HepG2 (cell line): Measurements from ENCODE around the gene ZNF77. TPM values are rescaled to one million over a fixed set of nuclear protein-coding genes. Genes with fewer than 3 reads are reported as not detected.

Experiments used
- ATAC-seq: fragments of 200-7000 bp; cut with Tn5 transposase; 3 replicates; pipeline ENCODE4 v1.9.1; 2020; ENCODE audit warnings: mild to moderate bottlenecking, moderate library complexity
- BruUV-seq: library from RNA; stranded (reverse); fragments of 400-500 nt; replicated peaks from 2 replicates; lab custom pipeline; 2021; lab: Mats Ljungman, UMichigan
- CTCF ChIA-PET: fragments of 300-600 bp; formaldehyde crosslinking; extraction: SDS; loops from one replicate; lab custom pipeline; 2021; ENCODE audit warnings: low total read pairs, inconsistent platforms, low intra/inter-chr PET ratio; lab: Yijun Ruan, JAX
- POLR2A ChIA-PET: fragments of 350-600 bp; sonication (Branson Sonifier 250); formaldehyde crosslinking; loops from one replicate; lab custom pipeline; 2020; ENCODE audit warnings: antibody characterized with exemption, inconsistent platforms; lab: Yijun Ruan, JAX
- DNase-seq: peaks from one replicate; pipeline ENCODE4 v3.0.0-alpha.2; 2015; ENCODE audit warnings: low spot score
- FAIRE-seq: peaks from 3 replicates; lab custom pipeline; 2011; peaks lifted over from hg19 to GRCh38; lab: Jason Lieb, UNC
- H2AFZ ChIP-seq: one replicate; pipeline ENCODE4 v1.6.1; 2011; ENCODE audit warnings: low read length, inconsistent platforms
- H3K27ac ChIP-seq: fragments of 300-600 bp; 3 replicates; pipeline ENCODE4 v1.8.0; 2011; ENCODE audit warnings: mixed run types, mild to moderate bottlenecking, mixed read lengths, low read length, inconsistent platforms; ENCODE audit not compliant: insufficient read depth; ENCODE audit errors: extremely low read length
- H3K27me3 ChIP-seq, 2 experiments: fragments of 200-600 bp in 1 of 2; 2 replicates in 1 of 2; 3 replicates in 1 of 2; pipeline versions ENCODE4 v1.6.0 to v1.8.0; 2011; ENCODE audit warnings: low read length in 2 of 2, mild to moderate bottlenecking in 2 of 2, moderate library complexity in 2 of 2, inconsistent platforms in 1 of 2; ENCODE audit not compliant: insufficient read depth in 2 of 2, control insufficient read depth in 1 of 2
- H3K36me3 ChIP-seq, 2 experiments: fragments of 200-600 bp in 1 of 2; replicated peaks in 1 of 2; 2 replicates in 1 of 2; 3 replicates in 1 of 2; pipeline versions ENCODE4 v1.5.1 to v1.8.0; 2011; ENCODE audit warnings: low read length in 2 of 2, inconsistent platforms in 1 of 2; ENCODE audit not compliant: insufficient read depth in 2 of 2, control insufficient read depth in 1 of 2
- H3K4me1 ChIP-seq: 2 replicates; pipeline ENCODE4 v1.5.1; 2012; ENCODE audit warnings: low read length, inconsistent platforms; ENCODE audit not compliant: insufficient read depth
- H3K4me2 ChIP-seq: 2 replicates; pipeline ENCODE4 v1.6.0; 2011; ENCODE audit warnings: low read depth, low read length, inconsistent platforms
- H3K4me3 ChIP-seq, 3 experiments: fragments of 200-600 bp in 1 of 3; sonication (generic), shearing (Covaris generic) in 1 of 3; replicated peaks in 1 of 3; 2 replicates each; pipeline ENCODE4 v1.5.1; 2011 to 2016; ENCODE audit warnings: low read length in 3 of 3, inconsistent platforms in 2 of 3, low read depth in 2 of 3, mild to moderate bottlenecking in 2 of 3, control low read depth in 1 of 3, mixed read lengths in 1 of 3; ENCODE audit not compliant: insufficient read depth in 1 of 3
- H3K79me2 ChIP-seq: one replicate; pipeline ENCODE4 v1.6.1; 2011; ENCODE audit warnings: low read length, inconsistent platforms; ENCODE audit not compliant: insufficient read depth
- H3K9ac ChIP-seq: 2 replicates; pipeline ENCODE4 v1.6.0; 2011; ENCODE audit warnings: mild to moderate bottlenecking, low read depth, low read length, inconsistent platforms; ENCODE audit not compliant: insufficient read depth
- H3K9me3 ChIP-seq: 2 replicates; pipeline ENCODE4 v1.5.1; 2012; ENCODE audit warnings: mild to moderate bottlenecking, low read length
- H4K20me1 ChIP-seq: 2 replicates; pipeline ENCODE4 v1.6.0; 2011; ENCODE audit warnings: inconsistent platforms, mild to moderate bottlenecking, low read length, moderate library complexity; ENCODE audit not compliant: insufficient read depth
- ASH2L ChIP-seq: fragments of 300-600, 200-600 bp; sonication (generic); IDR thresholded peaks from 2 replicates; pipeline ENCODE4 v1.7.0; 2017; ENCODE audit warnings: low read depth, mild to moderate bottlenecking, moderate library complexity, mixed read lengths, low read length; ENCODE audit not compliant: insufficient read length
- HDAC1 ChIP-seq: sonication (generic); formaldehyde crosslinking; IDR thresholded peaks from 2 replicates; pipeline ENCODE4 v1.5.1; 2020; ENCODE audit warnings: mild to moderate bottlenecking, missing genetic modification reagents
- HHEX ChIP-seq: IDR thresholded peaks from 2 replicates; pipeline ENCODE4 v1.6.1; 2016; ENCODE audit warnings: control low read depth
- HNF4A ChIP-seq: sonication (generic); formaldehyde crosslinking; IDR thresholded peaks from 2 replicates; pipeline ENCODE4 v1.4.0; 2020; ENCODE audit warnings: missing genetic modification reagents
- MXI1 ChIP-seq: IDR thresholded peaks from 3 replicates; pipeline ENCODE4 v1.6.1; 2012; ENCODE audit warnings: low read depth, low read length, inconsistent platforms, borderline replicate concordance
- PLRG1 ChIP-seq: fragments of 450-650 bp; conservative IDR thresholded peaks from 2 replicates; pipeline ENCODE4 v1.6.1; 2016
- POLR2A ChIP-seq, 2 experiments: IDR thresholded peaks; 2 replicates each; pipeline ENCODE4 v1.6.1; 2011; ENCODE audit warnings: low read depth in 2 of 2, low read length in 2 of 2, mild to moderate bottlenecking in 1 of 2, moderate library complexity in 1 of 2; ENCODE audit not compliant: insufficient read depth in 1 of 2
- POLR2G ChIP-seq: fragments of 200-400 bp; formaldehyde crosslinking; IDR thresholded peaks from 2 replicates; pipeline ENCODE4 v1.6.1; 2018; ENCODE audit warnings: mild to moderate bottlenecking, low read depth, low read length, moderate library complexity
- SALL1 ChIP-seq: sonication (generic); formaldehyde crosslinking; IDR thresholded peaks from 2 replicates; pipeline ENCODE4 v1.8.0; 2022; ENCODE audit warnings: mild to moderate bottlenecking, missing genetic modification reagents
- SAP130 ChIP-seq: IDR thresholded peaks from 2 replicates; pipeline ENCODE4 v1.6.1; 2016; ENCODE audit warnings: low read depth
- ZBTB33 ChIP-seq: sonication (generic); formaldehyde crosslinking; IDR thresholded peaks from 2 replicates; pipeline ENCODE4 v1.4.0; 2020; ENCODE audit warnings: missing genetic modification reagents
- ZNF143 ChIP-seq: sonication (generic); formaldehyde crosslinking; IDR thresholded peaks from 2 replicates; pipeline ENCODE4 v1.4.0; 2020; ENCODE audit warnings: missing genetic modification reagents
- ZNF563 ChIP-seq: sonication (generic); formaldehyde crosslinking; IDR thresholded peaks from 2 replicates; pipeline ENCODE4 v1.8.0; 2022; ENCODE audit warnings: mild to moderate bottlenecking, moderate library complexity, missing genetic modification reagents
- ZNF687 ChIP-seq: sonication (generic); formaldehyde crosslinking; IDR thresholded peaks from 2 replicates; pipeline ENCODE4 v1.5.1; 2020; ENCODE audit warnings: mild to moderate bottlenecking, missing genetic modification reagents, moderate library complexity
- ZNF691 ChIP-seq: sonication (generic); formaldehyde crosslinking; IDR thresholded peaks from 2 replicates; pipeline ENCODE4 v1.4.0; 2020; ENCODE audit warnings: missing genetic modification reagents, low read depth, mild to moderate bottlenecking, borderline replicate concordance
- ZNF784 ChIP-seq: sonication (generic); formaldehyde crosslinking; IDR thresholded peaks from 2 replicates; pipeline ENCODE4 v1.5.1; 2020; ENCODE audit warnings: missing genetic modification reagents, mild to moderate bottlenecking, borderline replicate concordance
- WGBS: methylation state at CpG from one replicate; pipeline ENCODE4 v1.1.6; 2017; ENCODE audit warnings: low lambda C conversion rate; 5-methylcytosine and 5-hydroxymethylcytosine counted together
- in situ Hi-C: cut with HindIII; loops from 2 replicates; pipeline ENCODE4 v1.10.0; 2017; ENCODE audit warnings: low pct_unique_long_range_greater_than_20kb; ENCODE audit not compliant: extremely low pct_ligation_motif_present
- intact Hi-C: fragments of 100-400 bp; cut with micrococcal nuclease; formaldehyde crosslinking; loops from one replicate; pipeline ENCODE4 v1.10.0; 2022; ENCODE audit not compliant: unreplicated experiment
- polyA plus RNA-seq, 8 experiments: library from polyadenylated mRNA; depleted of rRNA in 3 of 8; stranded (reverse) in 7 of 8; unstranded in 1 of 8; fragments of >200 nt; fragmentation: Illumina TruSeq in 4 of 8; extraction: Trizol in 4 of 8; gene quantifications; 2 replicates each; pipeline versions ENCODE4 v1.2.1 to v1.2.3, GENCODE V29; 2011 to 2016; ENCODE audit warnings: low read depth in 4 of 8, missing spikeins in 1 of 8, mixed read lengths in 1 of 8; ENCODE audit not compliant: insufficient read depth in 1 of 8
- total RNA-seq, 5 experiments: library from RNA; depleted of rRNA; stranded (reverse); fragments of >200 nt; fragmentation: Illumina TruSeq; extraction: Trizol; gene quantifications; 2 replicates each; pipeline ENCODE4 v1.2.3, GENCODE V29; 2016; ENCODE audit warnings: low read depth in 1 of 5

Gene ZNF77
- total and polyA plus RNA-seq, 2 of the 13 experiments (the other 11 are each of a cell fraction or from before 2014, with no cell fraction given) = 7.1 to 11.5 TPM

DNA sequence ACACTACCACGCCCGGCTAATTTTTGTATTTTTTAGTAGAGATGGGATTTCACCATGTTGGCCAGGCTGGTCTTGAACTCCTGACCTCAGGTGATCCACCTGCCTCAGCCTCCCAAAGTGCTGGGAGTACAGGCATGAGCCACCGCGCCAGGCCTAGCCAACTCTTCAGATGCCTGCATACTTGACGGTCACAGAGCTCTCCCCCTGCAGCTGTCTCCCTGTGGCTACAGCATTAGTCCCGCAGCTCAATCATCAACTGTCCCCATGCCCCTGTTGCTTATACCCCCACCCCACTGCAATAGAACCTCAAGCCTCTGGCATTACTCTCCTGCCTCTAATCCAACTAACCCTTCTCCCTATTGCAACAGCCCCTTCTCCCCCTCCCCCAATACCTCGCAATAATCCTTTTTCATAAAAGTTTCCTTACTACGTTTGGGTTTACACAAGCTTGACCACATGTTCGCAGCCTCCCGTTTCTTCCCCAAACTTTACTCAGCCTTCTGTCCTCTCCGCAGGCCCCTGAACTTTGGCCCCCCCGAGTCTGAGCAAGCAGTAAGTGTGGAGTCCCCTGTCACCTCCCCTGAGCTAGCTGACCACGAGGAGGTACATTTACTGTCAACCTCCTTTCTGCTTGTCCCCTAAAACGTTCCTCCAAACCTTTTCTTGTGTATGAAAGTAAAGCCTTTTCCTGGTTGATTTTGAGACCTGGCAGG, 1.7 kb downstream of the ZNF77 start:
- H3K4me2 ChIP-seq = peak overlapping the region; percentile 90
- BruUV-seq = no TSS peak
- H3K9ac ChIP-seq = peak overlapping the region; percentile 78
- WGBS = 16% methylated on average over 10 of the region's 14 CpGs
- peak; percentile 26 for ATAC-seq
- H3K27me3 ChIP-seq = no peaks in the 10 kb centered on the region; a peak in 1 of 5 replicates
- peak overlapping the region; percentile 86 for H3K27ac ChIP-seq
- peak overlapping the region; percentile 84 to 90 (median 88) for H3K4me3 ChIP-seq
- H4K20me1 ChIP-seq = no peaks in the 10 kb centered on the region
- H3K79me2 ChIP-seq = peaks cover 32% of the 10 kb centered on the region
- peak; percentile 30 for FAIRE-seq
- no peaks in the 10 kb centered on the region for H3K9me3 ChIP-seq
- H3K4me1 ChIP-seq = peaks cover 20% of the 10 kb centered on the region
- ChIA-PET POLR2A (interaction anchor here (0.7 to 3.3 kb wide), 10 partner anchors 7 to 333 kb away, joined by 3 to 20 read pairs (median 5); partner anchors contain the start of genes TLE6, ZNF556 and ZNF57), CTCF (no interaction called here)
- peaks cover 3 to 12% of the 10 kb centered on the region in 2 experiments; a peak in 4 of 5 replicates for H3K36me3 ChIP-seq
- peak overlapping the region; percentile 76 for H2AFZ ChIP-seq
- in situ Hi-C loops (no loop called here), intact Hi-C loops (loop anchor here (1.0 kb wide), 2 partner anchors 41 to 56 kb away; no protein-coding TSS in a partner anchor)
- DNase-seq = peak; percentile 52
- TF ChIP-seq PLRG1 (no peak), ZNF691 (no peak), ZNF563 (CRISPR knock-in tag) (no peak), MXI1 (0 out of 3 replicates have a peak, but pooled peaks have one; percentile 32), ZNF143 (no peak), POLR2G (peak; percentile 51; the same call in 1 of the 2 replicates), HDAC1 (CRISPR knock-in tag) (peak; percentile 46; the same call in 1 of the 2 replicates), ZBTB33 (peak; percentile 40; the same call in 1 of the 2 replicates), ZNF687 (peak; percentile 50), SALL1 (CRISPR knock-in tag) (peak; percentile 47; the same call in 1 of the 2 replicates), POLR2A (IDR thresholded peaks at IDR 0.05; ENCODE audit: insufficient read depth in 1 of 2, low read depth in 2 of 2, low read length in 2 of 2) (0 out of 4 replicates have a peak, but pooled peaks of 1 of the 2 experiments have one; percentile 26), HHEX (CRISPR knock-in tag) (no peak), ASH2L (peak; percentile 32), ZNF784 (CRISPR knock-in tag) (peak; percentile 60; the same call in 1 of the 2 replicates), HNF4A (peak; percentile 63), SAP130 (CRISPR knock-in tag) (peak; percentile 73)
